Glomerular visceral epithelial cell (primary cell): Measurements from ENCODE around the gene PHAX.
A peak's percentile ranks its signal among the peaks of the same experiment; 100 is the strongest.
"Not testable (repeated sequence)": the region's sequence is repeated elsewhere in the genome, so short reads cannot be mapped to it uniquely, and the experiment has no call there.

ENCODE experiments used
- DNase-seq: peaks from one replicate; pipeline ENCODE4 v3.0.0-alpha.2; 2016; ENCODE audit errors: extremely low spot score

Gene PHAX

DNA sequence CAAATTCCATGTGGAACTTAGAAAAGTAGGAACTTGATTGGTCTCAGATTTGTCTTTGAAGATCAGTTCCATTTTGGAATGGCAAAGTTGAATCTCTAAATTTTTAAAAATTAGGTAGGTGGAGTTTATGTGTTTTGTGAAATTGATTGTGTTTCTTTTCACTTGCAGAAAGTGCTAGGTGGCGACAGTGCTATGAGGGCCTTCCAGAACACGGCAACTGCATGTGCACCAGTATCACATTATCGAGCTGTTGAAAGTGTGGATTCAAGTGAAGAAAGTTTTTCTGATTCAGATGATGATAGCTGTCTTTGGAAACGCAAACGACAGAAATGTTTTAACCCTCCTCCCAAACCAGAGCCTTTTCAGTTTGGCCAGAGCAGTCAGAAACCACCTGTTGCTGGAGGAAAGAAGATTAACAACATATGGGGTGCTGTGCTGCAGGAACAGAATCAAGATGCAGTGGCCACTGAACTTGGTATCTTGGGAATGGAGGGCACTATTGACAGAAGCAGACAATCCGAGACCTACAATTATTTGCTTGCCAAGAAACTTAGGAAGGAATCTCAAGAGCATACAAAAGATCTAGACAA is 2.8 kb downstream of the PHAX start:
- no peak for DNase-seq

DNA sequence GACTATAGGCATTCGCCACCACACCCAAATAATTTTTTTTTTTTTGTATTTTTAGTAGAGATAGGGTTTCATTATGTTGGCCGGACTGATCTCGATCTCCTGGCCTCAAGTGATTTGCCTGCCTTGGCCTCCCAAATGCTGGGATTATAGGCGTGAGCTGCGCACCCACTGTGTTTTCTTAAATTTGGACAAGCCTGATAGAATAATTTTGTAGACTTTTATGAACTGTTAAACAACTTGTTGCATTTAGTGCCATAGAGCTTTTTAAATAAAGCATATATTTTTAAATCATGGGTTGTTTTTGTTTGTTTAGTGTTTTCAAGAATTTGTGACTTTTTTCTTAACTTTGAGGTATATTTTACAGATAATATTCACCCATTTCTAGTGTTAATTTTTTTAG is 4.8 kb downstream of the PHAX start:
- DNase-seq = no peak

DNA sequence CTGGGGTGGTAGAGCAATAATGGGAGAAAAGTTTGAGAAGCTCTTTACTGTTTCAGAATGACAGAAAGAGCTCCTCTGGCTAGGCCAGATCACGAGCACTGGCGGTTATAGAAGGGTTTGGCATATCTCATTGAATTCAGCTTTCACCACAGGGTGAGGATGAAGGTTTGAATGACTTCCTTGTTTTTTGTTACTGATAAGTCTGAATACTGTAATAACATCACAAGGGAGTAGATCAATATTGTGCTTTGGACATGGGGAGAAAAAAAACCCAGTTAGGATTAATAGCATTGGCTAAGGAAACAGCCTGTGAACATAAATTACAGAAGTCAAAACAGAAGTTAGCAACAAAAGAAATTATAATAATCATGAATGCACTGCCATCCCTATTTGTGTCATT is 9.4 kb downstream of the PHAX start:
- no peak for DNase-seq

DNA sequence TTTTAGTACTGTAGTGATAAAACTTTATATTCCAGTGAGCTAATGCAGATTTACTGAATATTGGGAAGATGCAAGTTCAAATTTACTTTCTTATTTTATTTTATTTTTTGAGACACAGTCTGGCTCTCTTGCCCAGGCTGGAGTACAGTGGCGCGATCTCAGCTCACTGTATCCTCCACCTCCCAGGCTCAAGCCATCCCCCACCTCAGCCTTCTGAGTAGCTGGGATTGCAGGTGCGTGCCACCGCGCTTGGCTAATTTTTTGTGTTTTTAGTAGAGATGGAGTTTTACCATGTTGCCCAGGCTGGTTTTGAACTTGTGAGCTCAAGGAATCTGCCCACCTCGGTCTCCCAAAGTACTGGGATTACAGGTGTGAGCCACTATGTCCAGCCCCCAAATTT is 9.9 kb downstream of the PHAX start:
- DNase-seq = no peak

DNA sequence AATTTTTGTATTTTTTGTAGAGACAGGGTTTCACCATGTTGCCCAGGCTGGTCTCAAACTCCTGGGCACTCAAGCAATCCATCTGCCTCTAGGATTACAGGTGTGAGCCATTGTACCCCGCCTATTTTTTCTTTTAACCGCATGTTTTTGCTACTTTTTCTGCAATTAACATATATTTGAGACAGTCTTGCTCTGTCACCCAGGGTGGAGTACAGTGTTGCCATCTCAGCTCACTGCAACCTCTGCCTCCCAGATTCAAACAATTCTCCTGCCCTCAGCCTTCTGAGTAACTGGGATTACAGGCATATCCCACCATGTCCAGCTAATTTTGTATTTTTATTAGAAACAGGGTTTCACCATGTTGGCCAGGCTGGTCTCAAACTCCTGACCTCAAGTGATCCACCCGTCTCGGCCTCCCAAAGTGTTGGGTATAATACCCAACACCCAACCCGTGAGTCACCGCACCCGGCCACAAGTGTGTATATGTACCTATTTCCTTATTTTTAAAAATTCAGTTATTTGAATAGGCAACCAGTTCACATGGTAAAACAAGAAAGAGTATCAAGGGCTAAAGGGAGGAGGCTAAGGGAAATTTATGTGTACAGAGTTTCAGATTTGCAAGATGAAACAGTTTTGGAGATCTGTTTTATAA is 13.3 kb downstream of the PHAX start:
- DNase-seq = no peak

DNA sequence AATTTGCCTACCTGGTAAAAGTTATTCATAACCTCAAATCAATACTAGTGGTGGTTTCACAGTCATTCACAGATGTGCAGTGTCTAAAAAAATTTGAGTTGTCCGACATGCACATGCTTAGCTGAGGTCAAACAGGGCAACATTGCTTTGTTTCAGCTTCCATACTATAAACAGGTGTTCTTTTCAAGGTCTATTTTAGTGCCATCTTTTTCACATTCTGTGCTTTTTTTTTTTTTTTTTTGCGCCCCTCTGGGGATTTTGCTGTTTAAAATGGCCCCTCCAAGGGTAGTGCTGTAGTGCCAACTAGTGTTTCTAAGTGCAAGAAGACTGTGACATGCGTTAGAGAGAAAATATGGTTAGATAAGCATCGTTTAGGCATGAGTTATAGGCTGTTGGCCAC is 14.5 kb downstream of the PHAX start:
- no peak for DNase-seq

DNA sequence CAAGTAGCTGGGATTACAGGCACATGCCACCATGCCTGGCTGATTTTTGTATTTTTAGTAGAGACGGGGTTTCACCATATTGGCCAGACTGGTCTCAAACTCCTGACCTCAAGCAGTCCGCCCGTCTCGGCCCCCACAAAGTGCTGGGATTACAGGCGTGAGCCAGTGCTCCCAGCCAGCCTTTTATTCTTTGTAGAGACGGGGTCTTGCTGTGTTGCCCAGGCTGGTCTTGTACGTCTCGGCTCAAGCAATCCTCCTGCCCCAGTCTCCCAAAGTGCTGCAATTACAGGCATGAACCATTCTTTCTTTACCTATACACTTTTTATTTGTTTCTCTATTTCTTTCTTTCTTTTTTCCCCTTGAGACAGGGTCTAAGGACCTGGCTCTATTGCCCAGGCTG is 16.9 kb downstream of the PHAX start:
- DNase-seq = not testable (repeated sequence)

DNA sequence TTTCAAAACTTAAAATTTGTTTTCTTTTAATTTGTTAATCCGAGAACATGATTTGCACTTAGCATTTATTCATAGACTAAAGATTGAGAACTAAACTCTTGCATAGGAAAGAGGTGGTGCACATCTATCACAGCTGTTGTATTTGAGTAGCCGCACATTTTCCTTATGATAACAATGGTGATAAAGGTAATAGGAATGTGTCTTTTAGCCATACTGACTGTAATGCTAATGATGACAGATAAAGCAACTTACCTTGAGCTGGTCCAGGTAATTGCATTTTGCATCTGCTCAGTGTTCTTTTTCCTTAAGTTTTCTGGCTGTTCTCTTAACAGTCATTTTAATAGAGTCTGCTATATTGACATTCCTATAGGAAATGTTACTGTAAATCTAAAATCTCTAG is 19.0 kb downstream of the PHAX start:
- no peak for DNase-seq

DNA sequence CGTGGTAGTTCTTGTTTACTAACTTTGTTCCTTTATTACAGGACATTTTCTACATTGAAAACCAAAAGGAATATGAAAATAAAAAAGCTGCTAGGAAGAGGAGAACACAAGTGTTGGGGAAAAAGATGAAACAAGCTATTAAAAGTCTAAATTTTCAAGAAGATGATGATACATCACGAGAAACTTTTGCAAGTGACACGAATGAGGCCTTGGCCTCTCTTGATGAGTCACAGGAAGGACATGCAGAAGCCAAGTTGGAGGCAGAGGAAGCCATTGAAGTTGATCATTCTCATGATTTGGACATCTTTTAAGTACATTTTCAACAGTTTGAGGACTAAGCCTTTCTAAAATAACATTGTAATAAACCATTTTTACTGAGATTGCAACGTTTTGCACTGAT is 23.8 kb downstream of the PHAX start:
- DNase-seq = peak; percentile 71

DNA sequence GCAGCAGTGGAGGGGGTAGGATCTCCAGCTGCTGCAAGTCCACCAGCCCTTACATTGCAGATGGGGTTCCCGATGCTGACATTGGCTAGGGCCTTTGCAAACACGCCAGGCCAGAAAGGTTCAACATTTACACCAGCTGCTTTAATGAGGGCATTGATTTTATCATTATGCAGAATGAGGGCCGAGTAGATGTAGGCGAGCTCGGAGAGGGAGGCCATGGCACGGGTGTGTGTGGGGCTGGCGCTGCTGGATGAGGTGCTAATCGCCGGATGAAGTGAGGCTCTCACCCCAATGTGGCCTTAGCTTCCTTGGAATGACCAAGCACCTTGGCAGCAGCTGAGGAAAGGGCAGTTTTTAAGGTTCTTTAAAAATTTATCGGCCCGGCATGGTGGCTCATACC is 27.4 kb downstream of the PHAX start:
- DNase-seq = no peak

DNA sequence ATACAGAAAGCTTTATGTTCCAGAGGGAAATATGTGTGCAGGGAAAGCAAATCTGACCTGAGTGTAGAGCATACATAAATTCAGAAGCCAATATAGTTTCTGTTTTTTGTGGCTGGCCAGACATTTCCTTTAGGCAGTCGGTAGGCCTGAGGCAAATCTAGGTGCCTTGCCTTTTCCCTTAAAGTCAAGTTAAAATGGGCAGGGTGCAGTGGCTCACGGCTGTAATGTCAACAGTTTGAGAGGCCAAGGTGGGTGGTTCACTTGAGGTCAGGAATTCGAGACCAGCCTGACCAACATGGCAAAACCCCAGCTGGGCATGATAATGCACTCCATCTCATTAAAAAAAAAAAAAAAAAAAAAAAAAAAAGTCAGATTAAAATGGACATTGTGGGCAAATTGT is 31.2 kb downstream of the PHAX start:
- no peak for DNase-seq

DNA sequence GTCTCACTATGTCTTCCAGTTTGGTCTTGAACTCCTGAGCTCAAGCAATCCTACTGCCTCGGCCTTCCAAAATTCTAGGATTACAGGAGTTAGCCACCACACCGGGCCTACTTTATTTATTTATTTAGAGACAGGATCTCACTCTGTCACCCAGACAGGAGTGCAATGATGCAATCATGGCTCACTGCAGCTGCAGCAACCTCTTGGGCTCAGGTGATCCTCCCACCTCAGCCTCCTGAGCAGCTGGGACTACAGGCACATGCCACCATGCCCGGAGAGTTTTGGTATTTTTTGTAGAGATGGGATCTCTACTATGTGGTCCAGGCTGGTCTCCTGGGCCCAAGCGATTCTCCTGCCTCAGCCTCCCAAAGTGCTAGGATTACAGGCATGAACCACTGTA is 32.8 kb downstream of the PHAX start:
- no peak for DNase-seq

DNA sequence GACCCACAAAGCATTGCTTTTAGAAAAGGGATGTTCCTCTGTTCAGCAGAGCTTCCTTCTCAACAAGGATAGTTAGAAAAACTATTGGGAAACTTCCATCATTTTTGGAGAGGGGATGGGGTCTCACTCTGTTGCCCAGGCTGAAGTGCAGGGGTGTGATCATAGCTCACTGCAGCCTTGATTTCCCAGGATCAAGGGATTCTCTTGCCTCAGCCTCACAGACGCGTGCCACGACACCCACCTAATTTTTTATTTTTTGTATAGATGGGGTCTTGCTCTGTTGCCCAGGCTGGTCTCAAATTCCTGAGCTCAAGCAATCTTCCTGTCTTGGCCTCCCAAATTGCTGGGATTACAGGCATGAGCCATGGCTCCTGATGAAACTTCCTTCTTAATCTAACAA is 34.8 kb downstream of the PHAX start:
- no peak for DNase-seq

DNA sequence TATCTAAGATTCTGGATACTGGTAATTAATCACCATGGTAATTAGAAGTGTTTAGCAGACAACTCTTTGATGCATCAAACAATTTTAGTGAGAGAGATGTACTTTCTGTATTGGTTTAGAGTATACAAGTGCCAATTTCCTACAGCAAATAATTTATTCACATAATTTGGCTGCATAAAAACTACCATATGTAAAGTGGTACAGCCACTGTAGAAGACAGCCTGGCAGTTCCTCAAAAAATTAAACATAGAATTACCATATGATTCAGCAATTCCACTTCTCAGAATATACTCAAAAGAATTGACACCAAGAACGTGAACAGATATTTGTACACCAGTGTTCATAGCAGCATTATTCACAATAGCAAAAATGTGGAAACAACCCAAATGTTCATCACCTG is 36.2 kb downstream of the PHAX start:
- no peak for DNase-seq

DNA sequence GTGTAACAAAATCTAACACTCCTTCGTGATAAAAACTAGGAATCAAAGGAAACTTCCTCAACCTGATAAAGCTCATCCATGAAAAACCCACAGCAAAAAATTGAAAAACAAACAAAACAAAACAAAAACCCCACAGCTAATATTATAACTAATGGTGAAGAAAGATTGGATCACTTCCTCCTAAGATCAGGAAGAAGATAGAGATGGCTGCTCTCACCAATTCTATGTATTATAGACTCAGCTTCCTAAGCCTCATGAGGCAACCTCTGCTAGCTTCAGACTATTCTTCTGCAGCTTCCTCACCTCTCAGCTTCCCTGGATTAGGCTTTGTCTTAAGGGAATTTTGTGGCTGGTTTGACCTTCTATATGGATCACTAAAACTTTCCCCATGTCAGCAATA is 40.1 kb downstream of the PHAX start:
- DNase-seq = no peak

DNA sequence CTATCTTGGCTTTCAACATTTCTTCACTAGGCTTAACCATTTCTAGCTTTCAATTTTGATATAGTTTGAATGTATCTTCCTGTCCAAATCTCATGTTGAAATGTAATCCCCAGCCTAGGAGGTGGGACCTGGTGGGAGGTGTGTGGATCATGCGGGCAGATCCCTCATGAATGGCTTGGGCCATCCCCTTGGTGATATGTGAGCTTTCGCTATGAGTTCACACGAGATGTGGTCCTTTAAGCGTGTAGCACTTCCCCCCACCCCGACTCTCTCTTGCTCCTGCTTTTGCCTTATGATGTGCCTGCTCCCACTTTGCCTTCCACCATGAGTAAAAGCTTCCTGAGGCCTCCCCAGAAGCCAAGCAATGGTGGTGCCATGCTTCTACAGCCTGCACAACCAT is 40.6 kb downstream of the PHAX start:
- no peak for DNase-seq

DNA sequence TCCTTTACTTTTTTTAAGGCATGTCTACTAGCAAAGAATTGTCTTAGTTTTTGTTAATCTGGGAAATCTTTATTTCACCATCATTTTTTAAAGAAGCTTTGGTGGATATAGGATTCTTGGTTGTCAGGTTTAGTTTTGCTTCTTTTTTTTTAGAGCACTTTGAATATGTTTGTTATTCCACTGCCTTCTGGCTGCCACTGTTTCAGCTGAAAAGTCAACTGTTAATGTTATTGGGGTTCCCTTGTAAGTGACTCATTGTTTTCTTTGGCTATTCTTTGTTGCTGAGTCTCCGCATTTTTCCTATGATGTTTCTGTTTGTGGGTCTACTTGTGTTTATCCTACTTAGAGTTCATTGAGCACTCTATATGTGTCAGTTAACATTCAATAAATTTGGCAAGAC is 44.4 kb downstream of the PHAX start:
- no peak for DNase-seq

DNA sequence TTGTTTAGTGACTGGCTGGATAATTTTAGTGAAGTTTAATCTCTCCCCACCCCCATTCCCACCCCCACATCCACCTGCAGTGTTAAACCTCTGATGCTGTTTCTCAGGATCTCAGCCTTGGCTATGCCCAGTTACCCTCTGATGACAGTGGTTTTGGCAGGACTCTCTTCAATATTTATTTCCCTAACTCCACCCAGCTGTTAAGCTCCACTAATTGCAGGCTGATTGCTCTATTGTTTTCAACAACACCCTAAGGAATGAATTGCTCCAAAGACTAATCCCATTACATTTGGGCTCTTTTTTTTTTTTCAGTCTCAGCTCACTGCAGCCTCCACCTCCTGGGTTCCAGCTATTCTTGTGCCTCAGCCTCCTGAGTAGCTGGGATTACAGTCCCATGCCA is 46.3 kb downstream of the PHAX start:
- no peak for DNase-seq

DNA sequence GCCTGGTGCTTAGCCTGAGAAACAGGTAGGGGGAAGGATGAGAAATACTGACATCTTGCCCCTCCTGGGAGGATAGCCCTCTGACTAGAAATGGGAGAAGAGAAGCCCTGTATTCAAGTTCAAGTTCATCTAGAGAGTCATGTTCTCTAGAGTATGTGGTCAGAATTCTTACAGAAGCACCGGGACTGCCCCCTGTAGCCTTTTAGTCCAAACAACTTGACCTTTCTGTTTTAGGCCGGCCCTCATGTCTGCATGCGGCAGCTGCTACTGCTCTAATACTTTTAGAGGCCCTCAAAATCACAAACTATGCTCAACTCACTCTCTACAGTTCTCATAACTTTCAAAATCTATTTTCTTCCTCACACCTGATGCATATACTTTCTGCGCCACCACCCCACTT is 47.7 kb downstream of the PHAX start:
- DNase-seq = no peak

DNA sequence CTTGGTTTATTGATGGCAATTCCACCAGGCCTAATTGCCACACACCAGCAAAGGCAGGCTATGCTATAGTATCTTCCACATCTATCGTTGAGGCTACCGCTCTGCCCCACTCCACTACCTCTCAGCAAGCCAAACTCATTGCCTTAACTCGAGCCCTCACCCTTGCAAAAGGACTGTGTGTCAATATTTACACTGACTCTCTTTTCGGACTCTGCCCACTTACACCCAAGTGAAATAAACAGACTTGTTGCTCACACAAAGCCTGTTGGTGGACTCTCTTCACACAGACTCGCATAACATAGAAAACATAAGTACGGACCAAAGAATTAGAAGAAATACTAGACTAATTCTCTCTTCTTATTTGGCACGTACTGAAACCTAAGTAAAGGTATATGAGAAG is 48.3 kb downstream of the PHAX start:
- not testable (repeated sequence) for DNase-seq

DNA sequence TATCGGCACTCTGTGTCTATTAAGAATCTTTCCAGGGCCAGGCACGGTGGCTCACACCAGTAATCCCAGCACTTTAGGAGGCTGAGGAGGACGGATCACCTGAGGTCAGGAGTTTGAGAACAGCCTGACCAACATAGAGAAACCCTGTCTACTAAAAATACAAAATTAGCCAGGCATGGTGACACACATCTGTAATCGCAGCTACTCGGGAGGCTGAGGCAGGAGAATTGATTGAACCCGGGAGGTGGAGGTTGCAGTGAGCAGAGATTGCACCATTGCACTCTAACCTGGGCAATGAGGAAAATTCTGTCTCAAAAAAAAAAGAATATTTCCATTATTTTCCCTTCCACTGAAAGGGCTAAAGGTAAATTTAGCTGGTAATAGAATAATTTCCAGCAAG is 49.0 kb downstream of the PHAX start:
- DNase-seq = not testable (repeated sequence)

DNA sequence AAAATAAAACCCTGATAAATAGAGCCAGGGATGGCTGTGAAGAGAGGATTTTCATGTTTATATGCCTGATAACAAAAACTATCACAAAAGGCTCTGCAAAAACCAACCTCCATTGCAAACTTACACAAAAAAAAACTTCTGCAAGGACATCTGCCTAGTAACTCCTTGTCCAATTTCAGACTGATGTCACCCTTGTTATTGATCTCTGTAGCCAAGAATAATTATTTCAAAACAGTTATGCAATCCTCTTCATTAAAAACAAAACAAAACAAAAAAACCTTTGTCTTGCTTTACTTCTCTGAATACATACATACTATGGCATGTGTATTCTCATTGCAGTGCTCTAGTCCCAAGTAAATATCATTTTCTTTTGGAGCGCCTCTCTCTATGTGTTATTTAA is 49.7 kb downstream of the PHAX start:
- DNase-seq = no peak

DNA sequence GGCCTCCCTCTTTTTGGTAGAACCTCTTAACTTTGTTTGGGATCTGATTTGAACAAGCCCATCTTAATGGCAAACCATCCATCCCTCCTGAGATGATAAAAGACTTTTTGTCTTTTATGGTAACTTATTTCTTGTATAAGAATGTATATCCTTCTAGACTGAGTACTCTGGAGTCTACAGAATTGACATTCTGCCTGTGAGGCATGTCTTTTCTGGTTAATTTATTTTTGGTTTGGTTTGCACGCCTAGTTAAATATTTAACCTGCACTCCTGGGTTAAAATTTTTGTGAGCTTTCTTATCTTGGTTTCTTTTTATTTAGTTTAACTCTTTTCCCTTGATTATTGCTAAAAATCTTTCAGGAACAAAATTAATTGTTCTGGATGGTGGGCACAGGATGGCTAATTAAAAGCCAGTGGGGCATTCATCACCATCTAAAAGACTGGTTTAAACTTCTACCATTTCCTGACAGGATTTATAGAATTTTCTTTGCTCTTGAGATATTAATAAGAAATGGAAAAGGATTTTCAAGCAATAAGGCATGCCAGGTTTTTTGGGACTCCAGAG is 50.3 kb downstream of the PHAX start:
- peak; percentile 19 for DNase-seq
